H9 (cell line): Measurements from ENCODE around the gene RIMBP2. TPM values are rescaled to one million over a fixed set of nuclear protein-coding genes. Genes with fewer than 3 reads are reported as not detected.

Source experiments
- DNase-seq: peaks from one replicate; pipeline ENCODE4 v3.0.0-alpha.2; 2017
- H2AFZ ChIP-seq: one replicate; pipeline ENCODE4 v1.6.1; 2013; ENCODE audit warnings: mild to moderate bottlenecking, low read length, control low read depth, moderate library complexity
- H2AK5ac ChIP-seq: 2 replicates; pipeline ENCODE4 v1.6.1; 2013; ENCODE audit warnings: low read length, control low read depth, mixed read lengths; ENCODE audit not compliant: insufficient read length
- H2BK120ac ChIP-seq: one replicate; pipeline ENCODE4 v1.6.1; 2013; ENCODE audit warnings: low read depth, mild to moderate bottlenecking, low read length, control low read depth, inconsistent platforms; ENCODE audit not compliant: poor library complexity, severe bottlenecking
- H2BK12ac ChIP-seq: 2 replicates; pipeline ENCODE4 v1.6.1; 2013; ENCODE audit warnings: low read length, control low read depth, mixed read lengths, low read depth; ENCODE audit not compliant: insufficient read length
- H2BK15ac ChIP-seq: 2 replicates; pipeline ENCODE4 v1.6.1; 2013; ENCODE audit warnings: low read depth, low read length, control low read depth
- H2BK20ac ChIP-seq: one replicate; pipeline ENCODE4 v1.6.1; 2013; ENCODE audit warnings: low read depth, mild to moderate bottlenecking, low read length, control low read depth, inconsistent platforms; ENCODE audit not compliant: poor library complexity, severe bottlenecking
- H2BK5ac ChIP-seq: 2 replicates; pipeline ENCODE4 v1.6.1; 2013; ENCODE audit warnings: low read length, control low read depth, mixed read lengths; ENCODE audit not compliant: insufficient read length
- H3K14ac ChIP-seq: 2 replicates; pipeline ENCODE4 v1.6.1; 2013; ENCODE audit warnings: low read length, control low read depth; ENCODE audit not compliant: insufficient read depth
- H3K18ac ChIP-seq: 2 replicates; pipeline ENCODE4 v1.6.1; 2013; ENCODE audit warnings: low read depth, mild to moderate bottlenecking, mixed read lengths, low read length, control low read depth; ENCODE audit not compliant: insufficient read length
- H3K23ac ChIP-seq: 2 replicates; pipeline ENCODE4 v1.6.1; 2013; ENCODE audit warnings: low read length, control low read depth, mixed read lengths, low read depth; ENCODE audit not compliant: insufficient read length
- H3K23me2 ChIP-seq: 2 replicates; pipeline ENCODE4 v1.6.1; 2013; ENCODE audit warnings: low read depth, mild to moderate bottlenecking, mixed read lengths, low read length, control low read depth; ENCODE audit not compliant: insufficient read length, poor library complexity, severe bottlenecking
- H3K27ac ChIP-seq: 2 replicates; pipeline ENCODE4 v1.5.1; 2013; ENCODE audit warnings: low read length, control low read depth, mixed read lengths, low read depth; ENCODE audit not compliant: insufficient read length
- H3K27me3 ChIP-seq: 2 replicates; pipeline ENCODE4 v1.6.1; 2013; ENCODE audit warnings: low read length, control low read depth, inconsistent platforms; ENCODE audit not compliant: insufficient read depth
- H3K4ac ChIP-seq: 2 replicates; pipeline ENCODE4 v1.6.1; 2013; ENCODE audit warnings: low read depth, mild to moderate bottlenecking, control low read depth, inconsistent platforms, low read length, moderate library complexity
- H3K4me1 ChIP-seq: 2 replicates; pipeline ENCODE4 v1.6.1; 2013; ENCODE audit warnings: low read length, control low read depth, inconsistent platforms; ENCODE audit not compliant: insufficient read depth
- H3K4me2 ChIP-seq: 2 replicates; pipeline ENCODE4 v1.6.1; 2013; ENCODE audit warnings: low read length, control low read depth, mixed read lengths; ENCODE audit not compliant: insufficient read length, insufficient read depth
- H3K56ac ChIP-seq: 2 replicates; pipeline ENCODE4 v1.6.1; 2013; ENCODE audit warnings: low read depth, mild to moderate bottlenecking, mixed read lengths, low read length, control low read depth; ENCODE audit not compliant: insufficient read length
- H3K79me1 ChIP-seq: 2 replicates; pipeline ENCODE4 v1.6.1; 2013; ENCODE audit warnings: low read depth, mild to moderate bottlenecking, moderate library complexity, low read length, control low read depth, inconsistent platforms; ENCODE audit not compliant: insufficient read depth, poor library complexity, severe bottlenecking
- H3K79me2 ChIP-seq: 2 replicates; pipeline ENCODE4 v1.6.1; 2013; ENCODE audit warnings: low read length, control low read depth, inconsistent platforms; ENCODE audit not compliant: insufficient read depth
- H3K9ac ChIP-seq: 2 replicates; pipeline ENCODE4 v1.6.1; 2013; ENCODE audit warnings: low read length, control low read depth, mixed read lengths; ENCODE audit not compliant: insufficient read length; ENCODE audit errors: extremely low read depth
- H3K9me3 ChIP-seq: one replicate; pipeline ENCODE4 v1.6.1; 2013; ENCODE audit warnings: low read depth, low read length, inconsistent platforms; ENCODE audit not compliant: control insufficient read depth
- H3T11ph ChIP-seq: one replicate; pipeline ENCODE4 v1.6.1; 2013; ENCODE audit warnings: mild to moderate bottlenecking, low read length, control low read depth, inconsistent platforms
- H4K20me1 ChIP-seq: one replicate; pipeline ENCODE4 v1.6.1; 2013; ENCODE audit not compliant: control insufficient read depth, insufficient read length, insufficient read depth
- H4K5ac ChIP-seq: 2 replicates; pipeline ENCODE4 v1.6.1; 2013; ENCODE audit warnings: low read depth, mild to moderate bottlenecking, mixed read lengths, low read length, control low read depth; ENCODE audit not compliant: insufficient read length
- H4K8ac ChIP-seq: replicated peaks from 2 replicates; pipeline ENCODE4 v1.6.1; 2013; ENCODE audit warnings: low read length, control low read depth, mixed read lengths, low read depth; ENCODE audit not compliant: insufficient read length
- H4K91ac ChIP-seq: 2 replicates; pipeline ENCODE4 v1.6.1; 2013; ENCODE audit warnings: low read depth, mild to moderate bottlenecking, moderate library complexity, mixed read lengths, low read length, control low read depth; ENCODE audit not compliant: insufficient read length
- H3K27ac Mint-ChIP-seq, 3 experiments: 2 replicates in 2 of 3; 3 replicates in 1 of 3; pipeline ENCODE4 v1.8.0; 2020 to 2021; ENCODE audit warnings: mixed read lengths in 3 of 3, mild to moderate bottlenecking in 1 of 3, moderate library complexity in 1 of 3
- H3K27me3 Mint-ChIP-seq: 2 replicates; pipeline ENCODE4 v1.8.0; 2021; ENCODE audit warnings: low read depth, mild to moderate bottlenecking, moderate library complexity, mixed read lengths
- H3K36me3 Mint-ChIP-seq, 3 experiments: 2 replicates in 2 of 3; 3 replicates in 1 of 3; pipeline ENCODE4 v1.8.0; 2020 to 2021; ENCODE audit warnings: low read depth in 3 of 3, mixed read lengths in 3 of 3; ENCODE audit not compliant: insufficient read depth in 1 of 3
- H3K4me1 Mint-ChIP-seq, 2 experiments: 2 replicates each; pipeline ENCODE4 v1.8.0; 2020; ENCODE audit warnings: mixed read lengths in 2 of 2
- H3K4me3 Mint-ChIP-seq, 2 experiments: 2 replicates in 1 of 2; 3 replicates in 1 of 2; pipeline ENCODE4 v1.8.0; 2020 to 2021; ENCODE audit warnings: mild to moderate bottlenecking in 2 of 2, mixed read lengths in 2 of 2, moderate library complexity in 1 of 2
- H3K9me3 Mint-ChIP-seq, 2 experiments: 2 replicates in 1 of 2; 3 replicates in 1 of 2; pipeline ENCODE4 v1.8.0; 2020; ENCODE audit warnings: mild to moderate bottlenecking in 2 of 2, mixed read lengths in 2 of 2, moderate library complexity in 1 of 2
- CTCF ChIP-seq: fragments of 200-600 bp; sonication (generic); conservative IDR thresholded peaks from 3 replicates; pipeline ENCODE4 v1.8.0; 2021; ENCODE audit warnings: antibody characterized with exemption, mild to moderate bottlenecking
- WGBS: extraction: QIAGEN DNeasy Blood & Tissue Kit; methylation state at CpG from one replicate; pipeline ENCODE4 v1.1.7; 2013; ENCODE audit warnings: missing lambda C conversion rate, low lambda C conversion rate, mixed read lengths; ENCODE audit not compliant: insufficient read length; ENCODE audit errors: extremely low coverage; 5-methylcytosine and 5-hydroxymethylcytosine counted together
- total RNA-seq: library from RNA; stranded (reverse); gene quantifications from 2 replicates; pipeline ENCODE4 v1.2.1, GENCODE V29; 2021

The RIMBP2 gene
- total RNA-seq, 1 experiment from 2014 or later: 0.70 TPM

GRCh38 chr12:130666645-130667044, 49.5 kb downstream of the RIMBP2 start:
- Histone ChIP-seq H2BK15ac (no peak overlapping the region), H2BK12ac (no peak overlapping the region), H3K4me2 (no peak overlapping the region), H3K56ac (no peak overlapping the region), H2BK20ac (no peak overlapping the region), H3K9me3 (peaks cover 15% of the 10 kb centered on the region), H4K20me1 (no peaks in the 10 kb centered on the region), H3K27ac (no peak overlapping the region), H3K18ac (no peak overlapping the region), H3K4me1 (no peaks in the 10 kb centered on the region), H3K23ac (no peak overlapping the region), H2BK120ac (no peak overlapping the region), H2BK5ac (no peak overlapping the region), H3K4ac (no peak overlapping the region), H3K27me3 (no peaks in the 10 kb centered on the region), H3K79me2 (no peaks in the 10 kb centered on the region), H2AFZ (no peak overlapping the region), H3K23me2 (no peaks in the 10 kb centered on the region), H3K9ac (no peak overlapping the region), H4K91ac (no peak overlapping the region), H3T11ph (no peak overlapping the region), H2AK5ac (no peak overlapping the region), H4K8ac (no peak overlapping the region), H3K14ac (no peak overlapping the region), H3K79me1 (no peaks in the 10 kb centered on the region), H4K5ac (peak overlapping the region; percentile 33)
- Mint-ChIP-seq H3K27me3 (peaks cover 19% of the 10 kb centered on the region), H3K36me3 (peaks cover 3 to 22% (median 12%) of the 10 kb centered on the region in 3 experiments; a peak in 6 of 7 replicates), H3K4me3 (no peak overlapping the region), H3K4me1 (peaks cover 0 to 2% of the 10 kb centered on the region in 2 experiments; a peak in 1 of 4 replicates), H3K9me3 (peaks cover 42% of the 10 kb centered on the region in 2 experiments), H3K27ac (no peak overlapping the region)
- TF ChIP-seq CTCF: no peak
- DNase-seq: no peak
- no CpG with 5 or more reads among the region's 1 CpG for WGBS
